Osteoblast (primary cell): ENCODE results near the gene LARP4B. TPM values are rescaled to one million over a fixed set of nuclear protein-coding genes. Genes with fewer than 3 reads are reported as not detected.

ENCODE experiments used
- DNase-seq: peaks from one replicate; pipeline ENCODE4 v3.0.0; 2011; ENCODE audit warnings: low spot score, mixed read lengths; ENCODE audit not compliant: insufficient read length; ENCODE audit errors: missing footprints
- H2AFZ ChIP-seq: 2 replicates; pipeline ENCODE4 v1.6.0; 2011; ENCODE audit warnings: mild to moderate bottlenecking, low read length
- H3K27ac ChIP-seq: 2 replicates; pipeline ENCODE4 v1.5.1; 2011; ENCODE audit warnings: mild to moderate bottlenecking, low read depth, low read length, moderate library complexity
- H3K27me3 ChIP-seq: 2 replicates; pipeline ENCODE4 v1.6.0; 2012; ENCODE audit warnings: mild to moderate bottlenecking, control low read depth, inconsistent platforms, low read length, moderate library complexity; ENCODE audit not compliant: insufficient read depth
- H3K36me3 ChIP-seq: 2 replicates; pipeline ENCODE4 v1.5.1; 2011; ENCODE audit warnings: mild to moderate bottlenecking, low read length, control low read depth, moderate library complexity; ENCODE audit not compliant: insufficient read depth
- H3K4me1 ChIP-seq: 2 replicates; pipeline ENCODE4 v1.5.1; 2011; ENCODE audit warnings: mild to moderate bottlenecking, low read length, control low read depth, moderate library complexity; ENCODE audit not compliant: insufficient read depth
- H3K4me2 ChIP-seq: 2 replicates; pipeline ENCODE4 v1.6.0; 2011; ENCODE audit warnings: mild to moderate bottlenecking, low read length; ENCODE audit not compliant: insufficient read depth
- H3K4me3 ChIP-seq: fragments of 200-600 bp; sonication (generic); 3 replicates; pipeline ENCODE4 v1.5.1; 2012; ENCODE audit warnings: mild to moderate bottlenecking, low read length, inconsistent platforms; ENCODE audit not compliant: insufficient read depth
- H3K79me2 ChIP-seq: 2 replicates; pipeline ENCODE4 v1.6.0; 2012; ENCODE audit warnings: mild to moderate bottlenecking, low read length, control low read depth, inconsistent platforms; ENCODE audit not compliant: insufficient read depth
- H3K9me3 ChIP-seq: 2 replicates; pipeline ENCODE4 v1.5.1; 2011; ENCODE audit warnings: low read depth, low read length, control low read depth
- H4K20me1 ChIP-seq: 2 replicates; pipeline ENCODE4 v1.6.0; 2012; ENCODE audit warnings: mild to moderate bottlenecking, low read length, control low read depth; ENCODE audit not compliant: insufficient read depth
- total RNA-seq: library from RNA; depleted of rRNA; stranded (reverse); fragments of >200 nt; gene quantifications from 2 replicates; pipeline ENCODE4 v1.2.3, GENCODE V29; 2012
- TF ChIP-seq, protein P1 (sequence below): IDR thresholded peaks from 2 replicates; pipeline ENCODE4 v1.5.1; 2011; ENCODE audit warnings: mild to moderate bottlenecking, low read depth, low read length, moderate library complexity; ENCODE audit errors: extremely low read depth

LARP4B gene
- total RNA-seq, 1 donor, result 46.0 TPM

DNA sequence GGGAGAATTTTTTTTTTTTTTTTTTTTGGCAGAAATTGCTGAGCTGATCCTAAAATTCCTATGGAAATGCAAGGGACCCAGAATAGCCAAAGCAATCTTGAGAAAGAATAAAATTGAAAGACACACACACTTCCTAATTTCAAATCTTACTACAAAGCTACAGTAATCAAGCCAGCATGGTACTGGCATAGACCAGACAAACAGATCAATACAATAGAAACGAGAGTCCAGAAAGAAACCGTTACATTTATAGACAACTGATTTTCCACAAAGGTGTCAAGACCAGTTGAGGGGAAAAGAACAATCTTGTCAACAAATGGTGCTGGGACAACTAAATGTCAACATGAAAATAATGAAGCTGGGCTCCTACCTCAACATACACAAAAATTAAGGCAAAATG, 34.5 kb downstream of the LARP4B start:
- TF ChIP-seq, protein P1, sequence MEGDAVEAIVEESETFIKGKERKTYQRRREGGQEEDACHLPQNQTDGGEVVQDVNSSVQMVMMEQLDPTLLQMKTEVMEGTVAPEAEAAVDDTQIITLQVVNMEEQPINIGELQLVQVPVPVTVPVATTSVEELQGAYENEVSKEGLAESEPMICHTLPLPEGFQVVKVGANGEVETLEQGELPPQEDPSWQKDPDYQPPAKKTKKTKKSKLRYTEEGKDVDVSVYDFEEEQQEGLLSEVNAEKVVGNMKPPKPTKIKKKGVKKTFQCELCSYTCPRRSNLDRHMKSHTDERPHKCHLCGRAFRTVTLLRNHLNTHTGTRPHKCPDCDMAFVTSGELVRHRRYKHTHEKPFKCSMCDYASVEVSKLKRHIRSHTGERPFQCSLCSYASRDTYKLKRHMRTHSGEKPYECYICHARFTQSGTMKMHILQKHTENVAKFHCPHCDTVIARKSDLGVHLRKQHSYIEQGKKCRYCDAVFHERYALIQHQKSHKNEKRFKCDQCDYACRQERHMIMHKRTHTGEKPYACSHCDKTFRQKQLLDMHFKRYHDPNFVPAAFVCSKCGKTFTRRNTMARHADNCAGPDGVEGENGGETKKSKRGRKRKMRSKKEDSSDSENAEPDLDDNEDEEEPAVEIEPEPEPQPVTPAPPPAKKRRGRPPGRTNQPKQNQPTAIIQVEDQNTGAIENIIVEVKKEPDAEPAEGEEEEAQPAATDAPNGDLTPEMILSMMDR, result no peak

DNA sequence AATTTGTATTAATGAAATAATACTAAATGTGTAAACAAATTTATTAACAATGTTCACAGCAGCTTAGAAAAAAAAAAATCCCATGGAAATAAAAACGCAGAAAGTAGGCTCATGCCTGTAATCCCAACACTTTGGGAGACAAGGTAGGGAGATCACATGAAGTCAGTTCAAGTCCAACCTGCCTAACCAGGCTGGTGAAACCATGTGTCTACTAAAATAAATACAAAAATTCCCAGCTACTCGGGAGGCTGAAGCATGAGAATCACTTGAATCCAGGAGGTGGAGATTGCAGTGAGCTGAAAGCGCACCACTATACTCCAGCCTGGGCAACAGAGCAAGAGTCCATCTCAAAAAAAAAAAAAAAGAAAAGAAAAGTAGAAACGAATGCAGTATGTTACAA, 36.2 kb downstream of the LARP4B start:
- Histone ChIP-seq H4K20me1 (peaks cover 23% of the 10 kb centered on the region), H3K9me3 (no peaks in the 10 kb centered on the region)

More for the DNA sequence above, 34.5 kb downstream of the LARP4B start:
- no peak for DNase-seq
- Histone ChIP-seq H3K4me3 (no peak overlapping the region), H3K36me3 (no peaks in the 10 kb centered on the region), H3K4me2 (no peak overlapping the region), H3K27me3 (no peaks in the 10 kb centered on the region), H4K20me1 (peaks cover 20% of the 10 kb centered on the region), H3K9me3 (no peaks in the 10 kb centered on the region), H2AFZ (no peak overlapping the region), H3K79me2 (peaks cover 91% of the 10 kb centered on the region), H3K4me1 (no peaks in the 10 kb centered on the region), H3K27ac (no peak overlapping the region)

DNA sequence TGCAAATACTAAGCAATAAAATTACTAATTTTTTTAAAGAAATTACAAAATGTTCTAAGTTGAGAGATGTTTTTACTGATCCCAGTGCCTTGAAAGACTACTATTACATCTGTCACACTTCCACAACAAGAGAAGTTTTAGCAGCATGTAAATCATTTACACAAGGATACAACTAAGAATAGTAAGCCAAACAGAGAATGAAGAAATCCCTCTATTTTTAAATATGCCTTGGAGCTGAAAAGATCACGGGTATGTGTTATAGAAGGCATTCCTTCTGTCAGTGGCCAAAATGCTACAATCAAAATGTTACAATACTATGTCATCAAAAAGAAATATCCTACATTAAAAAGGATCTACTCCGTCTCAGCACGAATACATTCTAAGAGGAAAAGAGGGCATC, 52.6 kb downstream of the LARP4B start:
- DNase-seq, result no peak
- Histone ChIP-seq H3K27me3 (no peaks in the 10 kb centered on the region), H3K4me1 (no peaks in the 10 kb centered on the region), H2AFZ (no peak overlapping the region), H3K79me2 (peaks cover 68% of the 10 kb centered on the region), H3K27ac (no peak overlapping the region), H3K36me3 (peaks cover 37% of the 10 kb centered on the region), H4K20me1 (peaks cover 17% of the 10 kb centered on the region), H3K9me3 (no peaks in the 10 kb centered on the region), H3K4me3 (no peak overlapping the region), H3K4me2 (no peak overlapping the region)
- TF ChIP-seq, protein P1, result no peak

More for the DNA sequence above, 36.2 kb downstream of the LARP4B start:
- Histone ChIP-seq H3K4me2 (no peak overlapping the region), H2AFZ (no peak overlapping the region), H3K27ac (no peak overlapping the region), H3K4me1 (no peaks in the 10 kb centered on the region), H3K79me2 (peaks cover 94% of the 10 kb centered on the region), H3K4me3 (no peak overlapping the region), H3K27me3 (no peaks in the 10 kb centered on the region), H3K36me3 (no peaks in the 10 kb centered on the region)
- TF ChIP-seq, protein P1, result no peak
- DNase-seq, result no peak

GRCh38 chr10:878333-878759, 53.2 kb downstream of the LARP4B start:
- Histone ChIP-seq H2AFZ (no peak overlapping the region), H3K36me3 (peaks cover 33% of the 10 kb centered on the region), H3K4me1 (no peaks in the 10 kb centered on the region), H3K79me2 (peaks cover 73% of the 10 kb centered on the region), H3K4me3 (no peak overlapping the region), H4K20me1 (peaks cover 17% of the 10 kb centered on the region), H3K4me2 (no peak overlapping the region), H3K9me3 (no peaks in the 10 kb centered on the region), H3K27ac (no peak overlapping the region), H3K27me3 (no peaks in the 10 kb centered on the region)
- DNase-seq, result no peak
- TF ChIP-seq, protein P1, result no peak
